ENCODE measurements around the gene ZNF619.

The ZNF619 gene

DNA sequence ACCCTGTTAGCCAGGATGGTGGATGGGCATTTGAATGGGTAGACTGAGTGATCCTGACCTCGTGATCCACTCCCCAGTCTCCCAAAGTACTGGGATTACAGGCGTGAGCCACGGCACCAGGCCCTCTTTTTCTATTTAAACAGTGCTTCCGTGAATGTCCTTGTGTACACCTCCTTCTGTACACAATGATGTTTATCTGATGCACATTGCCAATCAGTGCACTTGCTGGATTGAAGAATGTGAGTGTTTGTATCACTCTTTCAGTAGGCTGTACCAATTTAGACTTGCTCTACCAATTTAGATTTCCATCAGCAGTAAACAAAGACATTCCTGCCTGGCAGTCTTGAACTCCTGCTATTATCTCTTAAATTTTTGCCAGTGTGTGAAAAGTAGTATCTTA, 8.9 kb upstream of the ZNF619 start:
- no peak for DNase-seq

DNA sequence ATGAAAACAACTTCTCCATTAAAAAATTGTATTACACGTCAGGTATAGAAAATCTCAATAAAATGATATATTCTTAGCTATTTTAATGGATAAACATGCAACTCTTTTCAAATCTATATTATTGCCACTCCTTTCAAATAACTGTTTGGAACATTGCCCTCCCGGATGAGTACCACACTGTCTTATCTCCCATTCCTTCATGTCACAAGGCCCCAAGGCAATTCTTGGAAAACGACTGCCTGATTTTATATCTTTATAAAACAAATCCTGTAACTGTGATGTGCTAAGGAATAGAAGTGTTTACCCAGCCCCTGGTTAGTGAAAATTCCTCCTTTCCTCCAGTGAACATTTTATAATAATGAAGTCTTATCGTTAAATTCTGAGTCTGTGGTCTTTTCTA, 6.2 kb upstream of the ZNF619 start:
- no peak for DNase-seq

DNA sequence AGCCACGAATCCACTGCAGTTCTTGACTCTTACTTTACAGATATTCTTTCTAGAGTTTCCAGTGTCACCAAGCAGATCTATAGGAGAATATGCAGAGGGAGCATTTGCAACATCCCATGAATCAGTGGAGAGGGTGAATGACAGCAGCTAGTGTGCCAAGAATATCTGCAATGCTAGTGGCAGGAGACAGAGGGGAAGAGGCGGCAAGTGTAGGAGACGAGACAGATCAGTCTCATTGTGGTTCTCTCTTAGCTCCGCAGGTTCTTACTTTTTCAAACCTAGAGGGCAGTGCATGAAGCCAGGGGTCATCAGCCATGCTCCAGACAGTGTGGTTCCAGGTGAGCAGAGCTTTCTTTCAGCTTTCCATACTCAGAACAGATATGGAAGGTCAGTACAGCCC, 744 bp downstream of the ZNF619 start:
- DNase-seq, result no peak

DNA sequence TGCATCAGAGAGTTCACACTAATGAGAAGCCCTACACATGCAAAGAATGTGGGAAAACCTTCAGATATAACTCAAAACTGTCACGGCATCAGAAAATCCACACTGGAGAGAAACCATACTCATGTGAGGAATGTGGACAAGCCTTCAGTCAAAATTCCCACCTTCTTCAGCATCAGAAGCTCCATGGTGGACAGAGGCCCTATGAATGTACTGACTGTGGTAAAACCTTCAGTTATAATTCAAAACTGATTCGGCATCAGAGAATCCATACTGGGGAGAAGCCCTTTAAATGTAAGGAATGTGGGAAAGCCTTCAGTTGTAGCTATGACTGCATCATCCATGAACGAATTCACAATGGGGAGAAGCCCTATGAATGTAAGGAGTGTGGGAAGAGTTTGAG, 10.2 kb downstream of the ZNF619 start:
- DNase-seq, result no peak

DNA sequence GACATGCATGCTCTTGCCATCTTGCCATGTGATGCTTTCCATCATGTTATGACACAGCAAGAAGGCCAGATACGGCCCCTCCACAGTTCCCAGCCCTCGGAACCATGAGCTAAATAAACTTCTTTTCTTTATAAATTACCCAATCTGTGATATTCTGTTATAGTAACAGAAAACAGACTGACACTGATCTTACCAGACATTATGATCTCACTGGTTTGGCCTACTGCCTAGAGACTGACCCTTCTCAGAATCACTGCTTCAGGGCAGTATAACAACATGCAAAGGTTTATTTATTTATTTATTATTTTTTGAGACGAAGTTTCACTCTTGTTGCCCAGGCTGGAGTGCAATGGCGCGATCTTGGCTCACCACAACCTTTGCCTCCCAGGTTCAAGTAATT, 14.0 kb downstream of the ZNF619 start:
- no peak for DNase-seq

DNA sequence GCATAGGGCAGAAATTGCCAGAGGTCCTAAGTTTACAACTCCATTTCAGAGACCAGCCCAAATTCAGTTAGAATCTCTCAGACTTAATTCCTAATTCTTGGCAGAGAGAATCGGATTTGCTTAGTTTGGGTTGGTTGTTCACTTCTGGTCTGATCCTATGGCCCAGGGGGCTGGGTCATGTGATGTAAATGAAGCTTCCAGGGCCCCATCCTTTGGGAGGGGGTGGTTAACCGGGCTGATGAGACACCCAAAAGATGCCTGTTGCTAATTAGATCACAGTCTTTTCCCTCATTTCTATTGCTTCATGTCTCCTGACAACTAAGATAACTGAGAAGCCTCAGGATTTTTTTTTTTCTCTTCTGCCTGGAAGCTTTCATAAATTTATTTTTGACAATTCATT, 17.8 kb downstream of the ZNF619 start:
- DNase-seq, result no peak

DNA sequence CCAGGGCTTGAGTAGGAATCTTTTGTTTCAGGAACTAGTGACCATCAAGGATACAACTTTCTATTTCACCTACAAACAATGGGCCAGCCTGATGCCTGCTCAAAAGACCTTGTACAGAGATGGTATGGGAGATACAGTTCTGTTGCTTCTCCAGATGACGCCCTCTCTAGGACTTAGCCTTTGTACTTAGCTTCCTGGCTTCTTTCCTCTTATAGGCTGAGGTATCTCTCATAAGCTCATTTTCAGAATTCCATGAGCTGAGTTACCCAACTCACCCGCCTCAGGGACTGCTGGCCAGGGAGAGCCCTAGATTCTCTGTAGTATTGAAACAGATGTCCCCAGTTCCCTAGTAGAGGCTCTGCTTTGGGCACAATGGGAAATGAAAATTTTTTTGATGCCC, 20.4 kb downstream of the ZNF619 start:
- no peak for DNase-seq

DNA sequence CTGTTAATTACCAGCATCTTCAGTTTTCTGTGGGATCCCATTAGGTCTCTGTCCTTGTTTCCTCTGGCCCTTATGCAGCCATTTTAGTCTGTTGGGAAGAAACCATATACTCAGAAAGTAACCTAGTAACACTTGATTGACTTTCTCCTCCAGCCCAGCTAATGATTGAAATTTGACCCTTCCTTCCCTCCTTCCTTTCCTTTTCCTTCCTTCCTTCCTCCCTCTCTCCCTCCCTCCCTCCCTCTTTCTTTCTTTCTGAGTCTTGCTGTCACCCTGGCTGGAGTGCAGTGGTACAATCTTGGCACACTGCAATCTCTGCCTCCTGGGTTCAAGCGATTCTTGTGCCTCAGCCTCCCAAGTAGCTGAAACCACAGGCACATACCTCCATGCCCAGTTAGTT, 23.0 kb downstream of the ZNF619 start:
- no peak for DNase-seq

DNA sequence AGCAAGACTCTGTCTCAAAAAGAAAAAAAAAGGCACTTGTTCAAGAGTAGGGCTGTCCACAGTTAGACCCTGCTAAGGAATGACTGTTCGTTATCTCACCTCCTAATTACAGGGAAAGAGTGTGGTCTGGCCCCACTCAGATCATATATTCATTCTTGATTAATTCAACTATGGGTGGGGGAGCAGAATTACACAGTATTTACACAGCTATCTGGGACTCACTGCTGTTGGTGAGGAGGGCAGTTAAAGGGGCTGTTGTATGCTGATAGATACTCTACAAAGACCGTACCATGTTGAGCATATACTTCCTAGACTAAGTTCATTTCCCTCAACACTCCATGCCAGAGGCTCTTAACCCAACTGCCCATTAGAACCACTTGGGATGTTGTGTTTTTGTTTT, 25.1 kb downstream of the ZNF619 start:
- DNase-seq, result no peak

DNA sequence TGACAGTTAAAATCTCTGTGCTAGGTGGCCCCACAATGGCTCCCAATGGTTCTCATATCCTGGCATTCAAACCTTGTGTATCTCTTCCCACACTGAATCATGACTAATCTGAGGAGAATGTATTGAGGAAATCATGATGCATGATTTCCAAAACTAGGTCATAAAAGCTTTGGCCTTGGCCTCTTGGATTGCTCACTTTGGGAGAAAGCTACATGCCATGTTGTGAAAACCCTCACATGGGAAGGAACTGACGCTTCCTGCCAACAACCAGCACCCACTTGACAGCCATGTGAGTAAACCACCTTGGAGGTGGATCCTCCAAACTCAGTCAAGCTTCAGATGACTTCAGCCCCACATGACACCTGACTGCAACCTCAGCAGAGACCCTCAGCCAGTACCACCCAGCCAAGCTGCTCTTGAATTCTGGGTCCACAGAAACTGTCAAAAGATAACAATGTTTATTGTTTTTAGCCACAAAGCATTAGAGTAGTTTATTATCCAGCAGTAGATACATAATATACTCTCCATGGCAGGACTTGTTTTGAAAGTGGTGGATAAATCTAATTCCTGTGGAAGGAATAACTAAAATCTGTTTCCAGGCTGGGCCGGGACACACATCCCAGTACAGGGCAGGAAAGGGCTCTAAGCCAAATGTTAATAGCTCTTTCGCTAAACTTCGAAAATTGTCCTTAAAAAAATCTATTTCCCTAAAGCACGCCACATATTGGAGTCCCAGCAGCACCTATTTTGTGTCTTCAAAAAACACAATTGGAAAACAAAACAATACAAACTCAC, 27.9 kb downstream of the ZNF619 start:
- DNase-seq, result no peak

DNA sequence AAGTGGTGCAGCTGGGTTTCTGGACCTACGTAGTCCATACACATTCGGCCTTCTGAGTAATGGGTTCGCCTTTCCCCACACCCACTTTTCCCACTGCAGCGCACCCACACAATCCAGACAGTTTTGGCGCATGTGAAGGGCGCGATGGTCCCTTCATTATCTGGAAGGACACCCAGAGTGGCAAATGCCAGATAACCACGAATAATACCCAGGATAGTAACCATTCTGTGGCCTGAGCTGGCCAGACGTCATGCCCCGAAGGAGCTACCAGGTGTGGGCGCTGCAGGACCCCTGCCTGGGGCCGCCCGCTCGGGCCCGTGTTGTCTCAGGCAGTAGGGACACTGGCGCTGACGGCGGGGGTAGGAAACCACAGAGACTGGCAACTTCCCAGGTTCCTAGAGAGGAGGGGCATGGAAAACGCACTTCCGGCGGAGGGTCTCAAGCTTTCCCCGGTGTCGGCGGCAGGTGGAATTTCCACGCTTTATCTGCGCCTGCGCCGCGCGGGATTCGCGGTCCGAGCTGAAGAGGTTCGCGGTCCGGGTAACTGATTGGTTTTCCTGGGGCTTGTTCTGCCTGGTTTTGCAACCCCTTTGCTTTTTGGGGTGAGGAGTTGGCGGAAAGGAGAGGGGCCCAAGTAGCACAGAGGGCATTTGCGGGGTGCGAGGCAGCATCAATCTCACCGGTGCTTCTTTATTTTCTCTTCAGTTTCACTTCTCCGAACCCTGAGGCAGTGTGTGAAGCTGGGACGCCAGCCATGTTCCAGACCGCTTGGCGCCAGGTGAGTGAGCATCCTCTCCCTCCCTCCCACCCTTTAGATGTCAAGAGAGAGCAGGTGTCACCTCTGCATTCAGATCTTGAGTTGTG, 28.9 kb downstream of the ZNF619 start, which contains the start of gene ZNF620:
Gene ZNF620, plus strand, starts transcription at position 441 of the 864 bp plus-strand sequence. Its CDS starts 314 bp downstream, at position 755.
- DNase-seq, result peak; percentile 2 to 34

DNA sequence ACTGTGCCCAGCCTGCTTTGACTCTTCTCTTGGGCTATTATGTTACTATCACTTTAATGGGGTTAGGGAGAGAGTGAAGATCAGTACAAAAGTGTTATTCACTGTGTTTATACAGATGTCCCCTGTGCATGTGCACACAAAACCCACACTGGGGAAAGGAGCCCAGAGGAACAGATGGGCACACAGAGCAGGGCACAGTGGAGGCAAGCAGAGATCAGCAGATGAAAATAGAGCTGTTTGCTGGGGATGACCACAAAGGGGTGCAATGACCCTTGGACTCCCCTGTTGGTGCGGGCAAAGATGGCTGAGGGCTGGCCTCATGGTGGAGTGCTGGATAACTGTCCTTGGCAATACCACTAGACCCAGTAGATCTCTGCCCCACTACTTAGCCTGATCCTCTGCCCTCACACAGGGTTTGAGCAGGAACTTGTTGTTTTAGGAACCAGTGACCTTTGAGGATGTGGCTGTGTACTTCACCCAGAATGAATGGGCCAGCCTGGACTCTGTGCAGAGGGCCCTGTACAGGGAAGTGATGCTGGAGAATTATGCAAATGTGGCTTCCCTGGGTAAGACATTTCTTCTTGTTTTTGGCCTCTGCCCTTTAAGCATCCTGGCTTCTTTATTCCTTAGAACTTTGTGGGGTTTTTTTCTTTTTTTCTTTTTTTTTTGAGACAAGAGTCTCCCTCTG, 34.3 kb downstream of the ZNF619 start:
- DNase-seq, result no peak

DNA sequence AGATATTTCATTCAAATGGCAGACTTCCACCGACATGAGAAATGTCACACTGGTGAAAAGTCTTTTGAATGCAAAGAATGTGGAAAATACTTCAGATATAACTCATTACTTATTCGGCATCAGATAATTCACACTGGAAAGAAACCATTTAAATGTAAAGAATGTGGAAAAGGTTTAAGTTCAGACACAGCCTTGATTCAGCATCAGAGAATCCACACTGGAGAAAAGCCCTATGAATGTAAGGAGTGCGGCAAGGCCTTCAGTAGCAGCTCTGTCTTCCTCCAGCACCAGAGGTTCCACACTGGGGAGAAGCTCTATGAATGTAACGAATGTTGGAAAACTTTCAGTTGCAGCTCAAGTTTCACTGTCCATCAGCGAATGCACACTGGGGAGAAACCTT, 39.3 kb downstream of the ZNF619 start:
- no peak for DNase-seq

DNA sequence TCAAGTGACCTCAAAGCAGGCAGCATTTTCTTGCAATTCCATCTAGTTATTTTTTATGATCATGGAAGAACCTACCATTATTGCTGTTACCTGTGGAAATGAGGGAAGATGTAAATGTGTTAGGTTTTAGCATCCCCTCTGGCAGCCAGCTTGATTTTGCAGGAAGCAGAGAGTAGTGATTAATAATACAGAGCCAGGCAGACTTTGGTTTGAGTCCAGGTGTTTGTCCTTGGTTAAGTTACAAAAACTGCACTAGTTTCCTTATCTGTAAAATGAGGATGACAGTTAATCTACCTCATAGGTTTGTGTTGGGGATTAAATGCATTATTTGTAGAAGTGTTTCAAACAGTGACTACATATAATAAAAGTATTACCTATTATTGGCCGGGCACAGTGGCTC, 41.1 kb downstream of the ZNF619 start:
- no peak for DNase-seq

DNA sequence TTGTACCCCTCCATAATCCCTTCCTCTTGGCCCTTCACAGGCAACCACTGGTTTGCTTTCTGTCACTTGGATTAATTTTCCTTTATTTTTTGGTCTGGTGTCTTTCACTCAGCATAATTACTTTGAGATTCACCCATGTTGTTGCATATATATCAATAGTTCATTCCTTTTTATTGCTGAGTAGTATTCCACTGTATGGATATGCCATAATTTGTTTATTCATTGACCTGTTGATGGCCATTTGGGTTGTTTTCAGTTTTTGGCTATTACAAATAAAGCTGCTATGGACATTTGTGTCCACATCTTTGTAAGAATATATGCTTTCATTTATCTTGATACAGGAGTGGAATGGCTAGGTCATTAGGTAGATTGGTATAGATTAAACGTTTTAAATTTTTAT, 41.9 kb downstream of the ZNF619 start:
- DNase-seq, result no peak

DNA sequence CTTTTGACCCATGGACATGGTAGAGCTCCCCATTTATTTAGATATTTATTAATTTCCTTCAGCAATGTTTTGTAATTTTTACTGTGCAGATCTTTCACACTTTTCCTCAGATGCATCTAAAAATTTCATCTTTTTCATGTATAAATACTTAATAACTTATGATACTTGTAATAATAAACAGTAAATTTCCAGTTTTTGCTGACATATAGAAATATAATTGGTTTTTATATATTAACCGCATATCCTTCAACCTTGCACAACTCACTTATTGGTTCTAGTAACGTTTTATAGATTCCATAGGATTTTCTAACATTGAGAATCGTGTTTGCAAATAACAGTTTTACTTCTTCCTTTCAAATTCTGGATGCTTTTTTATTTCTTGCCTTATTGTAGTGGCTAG, 44.3 kb downstream of the ZNF619 start:
- no peak for DNase-seq

DNA sequence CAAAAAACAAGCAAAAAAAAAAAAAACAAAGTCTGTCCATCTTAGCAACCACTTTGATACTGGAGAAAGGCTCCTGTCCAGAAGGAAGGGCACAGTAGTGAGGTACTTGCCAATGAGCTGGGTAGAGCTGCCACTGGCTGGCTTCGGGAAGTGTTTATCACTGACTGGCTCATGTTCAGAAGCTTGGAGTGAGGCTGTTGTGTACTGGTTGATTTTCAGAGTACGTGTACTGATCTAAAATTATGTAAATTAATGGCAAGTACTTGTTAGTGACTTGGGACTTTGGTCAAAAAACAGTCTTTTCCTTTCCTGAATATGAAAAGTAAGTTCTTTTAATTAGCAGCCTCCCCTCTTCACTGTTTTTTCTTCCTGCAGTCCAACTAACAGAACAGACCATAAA, 46.9 kb downstream of the ZNF619 start:
- no peak for DNase-seq

DNA sequence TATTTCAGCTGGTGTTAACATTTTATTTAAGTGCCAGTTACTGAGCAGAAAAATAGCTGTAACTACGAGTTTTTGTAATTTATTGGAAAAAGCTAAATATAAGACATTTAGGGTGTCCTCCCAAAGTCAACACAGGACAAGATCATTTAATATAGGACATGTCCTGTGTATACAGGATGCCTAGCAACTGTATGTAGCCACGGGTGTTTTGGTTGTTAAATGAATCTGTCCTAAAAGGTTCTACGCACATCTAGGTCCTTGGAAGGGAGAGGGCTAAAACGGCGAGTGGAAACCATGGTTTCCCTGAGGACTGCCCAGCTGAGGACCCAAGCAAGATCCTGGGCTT, 47.3 kb downstream of the ZNF619 start:
- DNase-seq, result no peak

DNA sequence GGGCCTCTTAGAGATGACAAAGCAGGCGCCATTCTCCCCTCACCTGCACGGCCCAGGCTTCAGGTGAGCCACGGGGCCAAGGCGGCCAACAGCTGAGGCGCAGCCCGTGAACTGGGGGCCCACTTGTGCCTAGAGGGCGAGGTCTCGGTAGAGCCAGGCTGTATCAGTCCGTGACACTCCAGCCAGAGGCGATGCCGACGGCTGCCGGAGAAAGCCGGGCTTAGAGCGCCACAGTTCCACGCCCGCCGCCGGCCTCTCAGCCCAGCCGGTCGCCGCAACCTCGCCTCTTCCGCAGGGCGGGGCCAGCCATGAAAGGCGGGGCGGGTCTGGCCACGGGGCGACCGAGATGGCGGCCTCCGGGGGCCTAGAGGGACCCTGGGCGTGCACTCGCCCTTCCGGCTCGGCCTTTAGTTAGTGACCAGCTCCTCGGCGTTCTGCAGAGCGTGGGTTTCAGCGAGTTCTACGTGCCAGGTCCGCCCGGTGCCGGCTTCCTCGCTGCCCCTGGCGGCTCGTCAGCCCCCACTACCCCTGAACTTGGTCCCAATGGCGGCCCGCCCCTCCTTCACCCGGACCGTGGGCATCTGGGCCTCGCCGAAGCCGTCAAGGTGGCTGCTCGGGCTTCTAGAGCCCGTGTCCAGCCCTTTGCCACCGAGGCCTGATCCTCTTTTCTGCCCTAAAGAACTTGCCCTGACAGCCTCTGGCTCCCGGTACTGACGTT, 47.8 kb downstream of the ZNF619 start, which contains the start of gene ZNF621:
Gene ZNF621, plus strand, starts transcription at position 393 of the 718 bp plus-strand sequence. CDS start 881 bp downstream, outside the sequence.
- DNase-seq, result peak; percentile 14 to 80

DNA sequence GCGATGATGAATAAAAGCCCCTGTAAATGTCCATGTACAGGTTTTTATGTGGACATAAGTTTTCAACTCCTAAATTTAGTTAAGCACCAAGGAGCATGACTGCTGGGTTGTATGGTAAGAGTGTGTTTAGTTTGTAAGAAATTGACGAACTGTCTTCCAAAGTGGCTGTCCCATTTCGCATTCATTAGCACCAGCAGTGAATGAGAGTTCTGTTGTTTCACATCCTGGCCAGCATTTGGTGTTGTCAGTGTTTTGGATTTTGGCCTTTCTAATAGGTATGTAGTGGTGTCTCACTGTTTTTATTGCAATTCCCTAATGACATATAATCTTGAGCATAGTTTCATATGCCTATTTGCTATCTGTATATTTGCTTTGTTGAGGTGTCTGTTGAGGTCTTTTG, 51.5 kb downstream of the ZNF619 start:
- DNase-seq, result no peak

DNA sequence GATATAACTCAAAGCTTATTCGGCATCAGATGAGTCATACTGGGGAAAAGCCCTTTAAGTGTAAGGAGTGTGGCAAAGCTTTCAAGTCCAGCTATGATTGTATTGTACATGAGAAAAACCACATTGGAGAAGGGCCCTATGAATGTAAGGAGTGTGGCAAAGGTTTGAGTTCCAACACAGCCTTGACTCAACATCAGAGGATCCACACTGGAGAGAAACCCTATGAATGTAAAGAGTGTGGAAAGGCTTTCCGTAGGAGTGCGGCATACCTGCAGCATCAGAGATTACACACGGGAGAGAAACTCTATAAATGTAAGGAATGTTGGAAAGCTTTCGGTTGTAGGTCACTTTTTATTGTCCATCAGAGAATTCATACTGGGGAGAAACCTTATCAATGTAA, 55.3 kb downstream of the ZNF619 start:
- no peak for DNase-seq

DNA sequence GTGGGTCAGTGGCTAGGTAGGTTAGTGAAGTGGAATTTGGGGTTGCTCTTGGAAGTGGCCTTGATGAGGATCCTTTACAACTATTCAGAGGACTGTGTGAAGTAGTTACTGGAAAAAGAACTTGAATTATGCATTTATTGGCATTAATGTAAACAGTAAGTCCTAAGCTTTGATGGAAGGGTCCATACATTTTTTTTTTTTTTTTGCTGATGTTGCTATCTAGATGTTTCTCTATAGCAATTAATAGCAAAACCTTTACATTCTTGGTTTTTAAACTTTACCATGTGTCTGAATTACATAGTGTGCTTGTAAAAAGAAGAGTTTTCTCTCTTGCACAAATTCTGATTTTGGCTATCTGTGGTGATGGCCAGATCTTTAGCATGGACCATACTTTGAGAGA, 57.4 kb downstream of the ZNF619 start:
- no peak for DNase-seq

Data from cerebellar nuclear complex (tissue), 1 donor.